ENCODE results near the gene SLC12A7. TPM values are rescaled to one million over a fixed set of nuclear protein-coding genes. Genes with fewer than 3 reads are reported as not detected.
"Not testable (repeated sequence)": the region's sequence is repeated elsewhere in the genome, so short reads cannot be mapped to it uniquely, and the experiment has no call there.

The SLC12A7 gene
- polyA plus RNA-seq, 3 donors from 2014 or later, result 9.5 to 18.2 (median 9.7) TPM

DNA sequence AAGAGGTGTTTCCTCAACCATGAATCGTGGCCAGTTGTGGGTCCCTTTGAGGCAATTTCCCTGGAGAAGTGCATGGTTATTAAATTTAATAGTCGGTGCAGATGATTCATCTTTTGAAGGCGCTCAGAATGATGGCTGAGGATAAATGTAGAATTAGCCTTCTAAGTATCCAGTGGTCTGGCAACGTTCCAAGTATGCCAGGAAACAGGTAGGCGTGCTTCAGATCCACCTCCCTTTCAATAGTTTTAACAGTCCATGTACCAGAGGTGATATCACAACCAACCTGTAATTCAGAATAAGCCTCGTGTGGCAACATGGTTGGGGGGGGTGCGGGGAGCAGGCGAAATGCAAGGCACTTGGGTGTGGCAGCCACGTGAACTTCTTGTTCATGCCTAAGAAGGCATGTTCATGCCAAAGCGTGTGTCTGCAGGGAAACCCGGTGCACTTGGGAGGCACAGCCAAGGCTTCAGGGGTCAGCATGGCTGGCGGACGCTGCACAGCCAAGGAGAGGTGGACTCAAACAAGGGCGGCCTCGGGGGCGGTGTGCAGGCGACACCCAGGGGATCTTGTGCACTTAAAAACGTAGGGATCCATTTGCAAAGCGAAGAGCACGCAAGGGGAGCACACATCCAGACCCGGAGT, 108.4 kb downstream of the SLC12A7 start:
- no peak for DNase-seq
- Mint-ChIP-seq H3K4me1 (peaks cover 0 to 11% of the 10 kb centered on the region in 2 donors), H3K27me3 (ENCODE audit: low read depth in 3 of 3) (peaks cover 8 to 22% (median 17%) of the 10 kb centered on the region in 3 donors), H3K4me3 (peak overlapping the region; percentile 27 to 69 (median 46)), H3K9me3 (no peaks in the 10 kb centered on the region), H3K27ac (no peak overlapping the region), H3K36me3 (no peaks in the 10 kb centered on the region)

DNA sequence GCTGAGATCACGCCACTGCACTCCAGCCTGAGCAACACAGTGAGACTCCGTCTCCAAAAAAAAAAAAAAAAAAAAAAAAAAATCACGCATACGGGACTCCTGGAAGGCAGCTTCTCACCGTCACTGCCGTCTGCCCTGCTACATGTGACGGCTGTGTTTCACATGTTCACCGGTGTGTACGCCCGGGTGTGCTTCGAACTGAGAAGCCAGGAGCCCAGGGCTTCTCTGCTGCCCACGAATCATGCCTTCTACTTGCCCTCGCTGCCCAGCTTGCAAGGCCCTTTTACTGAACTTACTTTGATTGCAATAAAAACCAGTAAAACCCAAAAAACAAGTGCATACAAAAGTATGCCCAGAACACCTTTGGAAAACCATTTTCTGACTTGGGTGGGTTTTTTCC, 109.0 kb downstream of the SLC12A7 start:
- DNase-seq, result no peak
- H3K27me3 Mint-ChIP-seq (ENCODE audit: low read depth in 3 of 3), result peaks cover 6 to 19% (median 14%) of the 10 kb centered on the region in 3 donors
- H3K4me1 Mint-ChIP-seq, result peaks cover 0 to 11% of the 10 kb centered on the region in 2 donors
- no peaks in the 10 kb centered on the region for H3K9me3 Mint-ChIP-seq
- H3K27ac Mint-ChIP-seq, result no peak overlapping the region
- no peaks in the 10 kb centered on the region for H3K36me3 Mint-ChIP-seq
- peak overlapping the region in 1 of 5 donors; percentile 69 for H3K4me3 Mint-ChIP-seq

DNA sequence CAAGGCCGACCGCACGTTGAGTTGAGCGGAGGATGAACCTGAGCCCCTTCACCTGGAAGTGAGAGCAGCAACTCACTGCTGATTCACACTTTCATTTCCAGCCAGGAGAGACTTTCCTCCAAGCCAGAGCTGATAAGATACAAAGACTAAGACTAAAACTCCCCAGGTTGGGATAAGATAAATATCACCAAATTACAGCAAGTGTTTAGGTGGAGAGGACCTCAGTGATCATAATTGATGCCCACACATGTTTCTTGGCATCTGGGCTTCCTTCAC, 109.7 kb downstream of the SLC12A7 start:
- Mint-ChIP-seq H3K27me3 (ENCODE audit: low read depth in 3 of 3) (peaks cover 5 to 14% (median 8%) of the 10 kb centered on the region in 3 donors), H3K27ac (no peak overlapping the region), H3K9me3 (no peaks in the 10 kb centered on the region), H3K4me1 (peaks cover 5 to 12% of the 10 kb centered on the region in 2 donors), H3K4me3 (no peak overlapping the region), H3K36me3 (no peaks in the 10 kb centered on the region)
- DNase-seq, result no peak

DNA sequence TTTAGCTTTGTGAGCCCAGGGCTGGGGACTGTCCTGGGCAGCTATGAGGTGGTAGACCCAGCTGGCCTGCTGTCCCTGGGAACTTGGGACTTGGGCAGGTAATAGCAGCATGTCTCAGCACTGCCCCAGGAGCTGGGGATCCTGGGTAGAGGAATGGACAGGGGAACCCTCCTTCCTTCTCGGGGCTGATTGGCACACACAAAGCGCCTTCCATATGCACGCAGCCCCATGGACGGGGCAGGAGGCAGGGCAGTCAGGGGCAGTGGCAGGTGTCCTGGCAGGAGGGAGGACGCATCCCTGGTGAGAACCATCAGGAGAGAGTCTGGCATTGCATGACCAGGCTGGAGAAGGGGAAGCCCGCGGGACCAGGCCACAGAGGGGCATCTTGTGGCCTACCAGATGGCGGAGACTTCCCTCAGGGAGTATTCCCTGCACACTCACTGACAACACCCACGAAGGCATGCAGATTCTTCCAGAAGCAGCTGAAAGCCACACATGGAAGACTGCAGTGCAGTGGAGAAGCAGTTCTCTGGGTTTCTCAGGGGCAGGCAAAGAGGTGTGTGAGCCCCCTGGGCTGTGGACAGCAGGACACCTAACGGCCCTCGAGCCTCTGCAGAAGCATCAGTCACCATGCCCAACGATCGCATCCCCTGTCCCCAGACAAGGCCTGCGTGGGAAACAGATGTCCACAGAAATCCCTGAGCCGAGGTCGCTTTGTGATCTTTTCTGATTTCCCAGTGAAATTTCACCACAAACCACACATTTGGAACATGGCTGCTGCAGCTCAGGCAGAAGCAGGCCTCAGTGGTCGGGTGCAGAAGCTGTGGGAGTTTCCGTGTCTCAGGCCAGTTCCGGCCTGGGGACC, 110.2 kb downstream of the SLC12A7 start:
- Mint-ChIP-seq H3K27ac (no peak overlapping the region), H3K9me3 (no peaks in the 10 kb centered on the region), H3K36me3 (no peaks in the 10 kb centered on the region), H3K4me3 (no peak overlapping the region), H3K4me1 (peaks cover 11 to 14% of the 10 kb centered on the region in 2 donors), H3K27me3 (ENCODE audit: low read depth in 3 of 3) (peaks cover 6 to 13% (median 7%) of the 10 kb centered on the region in 3 donors)
- no peak for DNase-seq

DNA sequence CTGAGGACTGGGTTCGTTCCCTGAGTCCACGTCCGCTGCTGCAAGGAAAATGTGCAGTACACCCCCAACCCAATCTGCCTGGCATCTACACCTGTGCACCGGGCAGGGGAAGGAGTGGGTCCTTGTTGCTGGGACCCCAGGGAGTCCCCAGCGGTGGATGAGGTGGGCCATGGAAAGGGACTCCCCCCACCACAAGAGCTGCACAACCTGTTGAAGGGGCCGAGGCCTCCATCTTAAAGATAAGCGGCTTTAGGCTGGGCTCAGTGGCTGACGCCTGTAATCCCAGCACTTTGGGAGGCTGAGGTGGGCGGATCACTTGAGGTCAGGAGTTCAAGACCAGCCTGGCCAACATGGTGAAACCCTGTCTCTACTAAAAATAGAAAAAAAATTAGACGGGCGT, 111.0 kb downstream of the SLC12A7 start:
- not testable (repeated sequence) for DNase-seq; H3K4me3 Mint-ChIP-seq; H3K27me3 Mint-ChIP-seq (ENCODE audit: low read depth in 3 of 3); H3K27ac Mint-ChIP-seq; H3K9me3 Mint-ChIP-seq; H3K36me3 Mint-ChIP-seq
- peaks cover 12 to 15% of the 10 kb centered on the region in 2 donors for H3K4me1 Mint-ChIP-seq

Other genes with a start within 250 kb of the SLC12A7 start
- 10 to 100 TPM in 2 of 3 donors, 1 to 10 TPM in 1; 7.5 to 16.6 (median 16.4) TPM for gene BRD9, start 219.3 kb downstream of the SLC12A7 start, polyA plus RNA-seq
- gene TRIP13, start 219.2 kb downstream of the SLC12A7 start, polyA plus RNA-seq, result 1 to 10 TPM in 1 of 3 donors, under 1 TPM in 2; 0.41 to 2.1 (median 0.72) TPM
- not detected for gene NKD2, start 103.3 kb downstream of the SLC12A7 start, polyA plus RNA-seq
- gene SLC6A19, start 89.5 kb upstream of the SLC12A7 start, polyA plus RNA-seq, result not detected
- not detected for gene SLC6A18, start 113.3 kb upstream of the SLC12A7 start, polyA plus RNA-seq
- not detected for gene TERT, start 183.0 kb upstream of the SLC12A7 start, polyA plus RNA-seq
- 10 to 100 TPM; 25.9 to 61.6 (median 35.7) TPM for gene CLPTM1L, start 233.0 kb upstream of the SLC12A7 start, polyA plus RNA-seq

Measured in immature natural killer cell (primary cell).